ENCODE results near the gene ETFBKMT. TPM values are rescaled to one million over a fixed set of nuclear protein-coding genes. Genes with fewer than 3 reads are reported as not detected.

Gene ETFBKMT
- total RNA-seq, 1 experiment from 2014 or later: 1.6 TPM

GRCh38 chr12:31710021-31710818, 50.7 kb downstream of the ETFBKMT start:
- no peaks in the 10 kb centered on the region for H3K27me3 Mint-ChIP-seq (ENCODE audit: insufficient read depth, unreplicated experiment)
- intact Hi-C loops (cut with micrococcal nuclease; ENCODE audit: unreplicated experiment): no loop called here

GRCh38 chr12:31712877-31713276, 53.4 kb downstream of the ETFBKMT start:
- Mint-ChIP-seq H3K9me3 (ENCODE audit: unreplicated experiment) (peaks cover 58% of the 10 kb centered on the region), H3K4me1 (ENCODE audit: low read depth, unreplicated experiment) (peaks cover 25% of the 10 kb centered on the region), H3K27ac (ENCODE audit: unreplicated experiment) (no peak overlapping the region), H3K36me3 (ENCODE audit: insufficient read depth, unreplicated experiment) (peaks cover 9% of the 10 kb centered on the region), H3K4me3 (ENCODE audit: unreplicated experiment) (no peak overlapping the region), H3K27me3 (ENCODE audit: insufficient read depth, unreplicated experiment) (no peaks in the 10 kb centered on the region)
- intact Hi-C loops (cut with micrococcal nuclease; ENCODE audit: unreplicated experiment): no loop called here
- peaks cover 2% of the 10 kb centered on the region; the same call in 1 of the 2 replicates for H3K36me3 ChIP-seq (ENCODE audit: control insufficient read depth, insufficient read depth, low read length)
- POLR2A ChIA-PET: no interaction called here
- no peak overlapping the region for H3K4me3 ChIP-seq (ENCODE audit: low read depth, low read length)
- no TSS peak for BruUV-seq (replicated peaks)
- H3K27me3 ChIP-seq (replicated peaks; ENCODE audit: control insufficient read depth, insufficient read depth, low read length): no peaks in the 10 kb centered on the region
- CTCF ChIA-PET: no interaction called here
- H3K9me3 ChIP-seq: peaks cover 33% of the 10 kb centered on the region
- H3K4me1 ChIP-seq: peaks cover 21% of the 10 kb centered on the region
- TF ChIP-seq CTCF (IDR thresholded peaks at IDR 0.05; ENCODE audit: insufficient read depth in 1 of 2, low read depth in 1 of 2, low read length in 1 of 2, severe bottlenecking in 1 of 2, unreplicated experiment in 1 of 2): no peak
- no peak for DNase-seq

More at GRCh38 chr12:31710021-31710818, 50.7 kb downstream of the ETFBKMT start:
- no peak overlapping the region for H3K4me3 ChIP-seq (ENCODE audit: low read depth, low read length)
- CTCF ChIA-PET: no interaction called here
- H3K4me3 Mint-ChIP-seq (ENCODE audit: unreplicated experiment): no peak overlapping the region
- H3K9me3 Mint-ChIP-seq (ENCODE audit: unreplicated experiment): peaks cover 60% of the 10 kb centered on the region
- DNase-seq: no peak
- peaks cover 10% of the 10 kb centered on the region for H3K4me1 Mint-ChIP-seq (ENCODE audit: low read depth, unreplicated experiment)
- H3K27ac Mint-ChIP-seq (ENCODE audit: unreplicated experiment): no peak overlapping the region
- peaks cover 32% of the 10 kb centered on the region for H3K9me3 ChIP-seq
- POLR2A ChIA-PET: no interaction called here
- no peak for TF ChIP-seq CTCF (IDR thresholded peaks at IDR 0.05; ENCODE audit: insufficient read depth in 1 of 2, low read depth in 1 of 2, low read length in 1 of 2, severe bottlenecking in 1 of 2, unreplicated experiment in 1 of 2)
- H3K36me3 Mint-ChIP-seq (ENCODE audit: insufficient read depth, unreplicated experiment): peaks cover 4% of the 10 kb centered on the region
- peaks cover 9% of the 10 kb centered on the region for H3K4me1 ChIP-seq
- H3K27me3 ChIP-seq (replicated peaks; ENCODE audit: control insufficient read depth, insufficient read depth, low read length): no peaks in the 10 kb centered on the region
- H3K36me3 ChIP-seq (ENCODE audit: control insufficient read depth, insufficient read depth, low read length): peaks cover 2% of the 10 kb centered on the region; the same call in 1 of the 2 replicates
- no TSS peak for BruUV-seq (replicated peaks)

- intact Hi-C loops (cut with micrococcal nuclease; ENCODE audit: unreplicated experiment): loop anchor here (1.0 to 2.0 kb wide), 3 partner anchors 14 to 58 kb away; no protein-coding TSS in a partner anchor
- H3K27me3 ChIP-seq (replicated peaks; ENCODE audit: control insufficient read depth, insufficient read depth, low read length): no peaks in the 10 kb centered on the region
- H3K4me1 Mint-ChIP-seq (ENCODE audit: low read depth, unreplicated experiment): peaks cover 29% of the 10 kb centered on the region
- no peak for TF ChIP-seq CTCF (IDR thresholded peaks at IDR 0.05; ENCODE audit: insufficient read depth in 1 of 2, low read depth in 1 of 2, low read length in 1 of 2, severe bottlenecking in 1 of 2, unreplicated experiment in 1 of 2)
- peaks cover 13% of the 10 kb centered on the region for H3K36me3 Mint-ChIP-seq (ENCODE audit: insufficient read depth, unreplicated experiment)
- peaks cover 57% of the 10 kb centered on the region for H3K9me3 Mint-ChIP-seq (ENCODE audit: unreplicated experiment)
- H3K4me3 ChIP-seq (ENCODE audit: low read depth, low read length): no peak overlapping the region
- peak overlapping the region; percentile 88 for H3K27ac Mint-ChIP-seq (ENCODE audit: unreplicated experiment)
- CTCF ChIA-PET: interaction anchor here (1.0 to 1.3 kb wide), 2 partner anchors 14 to 61 kb away, joined by 3 to 6 read pairs; partner anchors contain the start of gene AMN1
- H3K36me3 ChIP-seq (ENCODE audit: control insufficient read depth, insufficient read depth, low read length): peaks cover 2% of the 10 kb centered on the region; the same call in 1 of the 2 replicates
- DNase-seq: no peak
- TSS peak; percentile 40 for BruUV-seq (replicated peaks)
- H3K4me1 ChIP-seq: peaks cover 21% of the 10 kb centered on the region
- no peaks in the 10 kb centered on the region for H3K27me3 Mint-ChIP-seq (ENCODE audit: insufficient read depth, unreplicated experiment)
- peaks cover 21% of the 10 kb centered on the region for H3K9me3 ChIP-seq
- POLR2A ChIA-PET: interaction anchor here (0.5 to 1.1 kb wide), 5 partner anchors 15 to 244 kb away, joined by 3 to 5 read pairs (median 3); partner anchors contain the start of genes AMN1, ETFBKMT and RESF1
- peak overlapping the region; percentile 60 for H3K4me3 Mint-ChIP-seq (ENCODE audit: unreplicated experiment)
Measured at GRCh38 chr12:31714406-31715271, 55.2 kb downstream of the ETFBKMT start.

Data from Caco-2 (cell line).